SW480 (cell line): ENCODE data around the gene BCAS1.

Experiments used
- DNase-seq: peaks from one replicate; pipeline ENCODE4 v3.0.0-alpha.2; 2016; ENCODE audit warnings: low spot score

BCAS1 gene, protein sequence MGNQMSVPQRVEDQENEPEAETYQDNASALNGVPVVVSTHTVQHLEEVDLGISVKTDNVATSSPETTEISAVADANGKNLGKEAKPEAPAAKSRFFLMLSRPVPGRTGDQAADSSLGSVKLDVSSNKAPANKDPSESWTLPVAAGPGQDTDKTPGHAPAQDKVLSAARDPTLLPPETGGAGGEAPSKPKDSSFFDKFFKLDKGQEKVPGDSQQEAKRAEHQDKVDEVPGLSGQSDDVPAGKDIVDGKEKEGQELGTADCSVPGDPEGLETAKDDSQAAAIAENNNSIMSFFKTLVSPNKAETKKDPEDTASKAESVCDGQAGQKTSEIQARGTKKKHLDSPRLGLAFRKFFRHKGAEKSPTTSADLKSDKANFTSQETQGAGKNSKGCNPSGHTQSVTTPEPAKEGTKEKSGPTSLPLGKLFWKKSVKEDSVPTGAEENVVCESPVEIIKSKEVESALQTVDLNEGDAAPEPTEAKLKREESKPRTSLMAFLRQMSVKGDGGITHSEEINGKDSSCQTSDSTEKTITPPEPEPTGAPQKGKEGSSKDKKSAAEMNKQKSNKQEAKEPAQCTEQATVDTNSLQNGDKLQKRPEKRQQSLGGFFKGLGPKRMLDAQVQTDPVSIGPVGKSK

GRCh38 chr20:54070187-54070987 is at the start of gene BCAS1:
TSS of gene BCAS1 (minus strand) at chr20:54070594. CDS start at chr20:54058718, 11,876 bp downstream.
- no peak for DNase-seq

- DNase-seq = no peak
Observed at GRCh38 chr20:54119744-54120143, 49.4 kb upstream of the BCAS1 start.

DNA sequence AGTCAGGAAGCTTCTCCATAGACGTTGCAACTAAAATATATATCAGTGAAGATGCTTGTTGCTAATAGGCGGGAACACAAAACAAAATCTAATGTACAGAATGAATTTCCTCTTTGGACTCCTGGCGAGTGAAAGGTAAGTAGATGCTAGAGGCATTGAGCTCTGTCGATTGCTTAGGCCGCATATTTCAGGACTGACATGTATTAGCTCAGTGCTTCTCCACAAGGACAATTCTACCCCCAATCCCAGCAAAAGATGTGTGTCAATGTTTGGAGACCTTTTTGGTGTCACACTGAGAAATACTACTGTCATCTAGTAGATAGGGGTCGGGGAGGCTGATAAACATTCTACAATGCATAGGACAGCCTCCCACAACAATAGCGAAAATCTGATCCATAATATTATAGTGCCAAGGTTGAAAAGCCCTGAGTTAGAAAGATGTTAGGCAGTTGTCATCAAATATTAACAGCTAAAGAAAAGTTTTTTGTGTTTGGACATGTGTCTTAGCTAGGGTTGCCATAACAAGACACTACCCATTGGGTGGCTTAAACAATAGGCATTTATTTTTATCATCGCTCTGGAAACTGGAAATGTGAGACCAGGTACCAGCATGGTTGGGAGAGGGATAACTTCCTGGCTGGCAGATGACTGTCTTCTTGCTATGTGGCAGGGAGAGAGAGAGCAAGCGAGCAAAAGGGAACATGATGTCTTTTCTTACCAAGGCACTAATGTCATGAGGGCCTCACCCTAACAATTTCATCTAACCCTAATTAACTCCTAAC is 48.0 kb upstream of the BCAS1 start:
- no peak for DNase-seq

DNA sequence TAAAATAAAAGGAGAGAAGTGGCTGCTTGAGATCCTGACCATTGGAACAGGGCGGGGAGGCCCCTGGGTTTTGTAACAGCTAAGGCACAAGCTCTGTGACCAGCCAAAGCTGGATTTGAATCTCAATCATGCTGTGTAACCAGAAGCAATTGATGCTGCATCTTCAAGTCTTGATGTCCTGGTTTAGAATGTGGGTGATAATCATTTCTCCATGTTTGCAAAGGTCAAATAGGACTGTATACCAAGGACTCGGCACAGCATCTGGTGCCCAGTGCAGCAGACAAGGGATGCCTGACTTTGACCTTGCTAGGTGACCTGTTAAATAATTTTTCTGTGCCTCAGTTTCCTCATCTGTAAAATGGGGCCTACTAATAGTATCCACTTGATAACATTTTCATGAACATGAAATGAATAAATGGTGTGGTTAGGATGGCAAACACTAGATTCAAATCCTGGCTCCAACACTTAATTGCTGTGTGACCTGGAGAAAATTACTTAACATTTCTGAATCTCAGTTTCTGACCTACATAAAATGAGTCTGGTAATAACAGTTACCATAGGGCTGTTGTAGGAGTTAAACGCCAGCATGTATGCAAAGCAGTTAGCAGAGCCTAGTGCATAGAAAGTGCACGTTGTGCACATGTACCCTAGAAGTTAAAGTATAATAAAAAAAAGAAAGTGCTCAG is 46.3 kb upstream of the BCAS1 start:
- no peak for DNase-seq

GRCh38 chr20:54115172-54115854 is 44.9 kb upstream of the BCAS1 start:
- no peak for DNase-seq

DNA sequence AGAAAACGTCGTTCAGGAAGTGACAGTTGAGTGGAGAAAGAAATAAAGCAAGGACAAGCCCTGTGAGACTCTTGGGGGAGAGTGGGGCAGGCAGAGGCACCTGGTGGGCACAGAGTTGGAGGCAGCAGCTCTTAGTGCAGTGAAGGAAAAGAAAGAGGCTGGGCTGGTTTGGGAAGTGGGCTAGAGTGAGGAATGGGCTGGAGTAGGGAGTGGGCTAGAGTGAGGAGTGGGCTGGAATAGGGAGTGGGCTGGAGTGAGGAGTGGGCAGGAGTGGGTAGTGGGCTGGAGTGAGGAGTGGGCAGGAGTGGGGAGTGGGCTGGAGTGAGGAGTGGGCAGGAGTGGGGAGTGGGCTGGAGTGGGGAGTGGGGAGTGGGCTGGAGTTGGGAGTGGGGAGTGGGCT is 43.7 kb upstream of the BCAS1 start:
- DNase-seq = no peak

DNA sequence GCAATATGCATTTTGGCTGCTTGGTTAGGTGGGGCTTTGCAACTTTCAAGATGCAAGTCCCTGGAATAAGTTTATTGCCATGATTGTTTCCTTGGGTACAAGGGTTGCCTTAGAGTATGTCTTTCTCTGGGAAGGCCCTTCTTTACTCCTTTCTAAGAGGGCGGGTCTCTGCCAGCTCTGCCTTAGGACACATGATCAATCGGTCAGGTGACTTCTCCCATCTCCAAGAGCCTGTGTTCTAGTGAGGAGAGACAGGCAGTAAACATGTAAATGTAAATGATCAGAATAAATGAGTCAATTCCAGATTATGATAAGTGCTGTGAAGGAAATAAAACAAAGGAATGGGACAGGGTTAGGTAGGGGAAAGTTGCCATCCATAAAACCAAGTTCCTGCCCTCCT is 43.2 kb upstream of the BCAS1 start:
- DNase-seq = no peak

- no peak for DNase-seq
Observed at GRCh38 chr20:54112221-54112884, 42.0 kb upstream of the BCAS1 start.

DNA sequence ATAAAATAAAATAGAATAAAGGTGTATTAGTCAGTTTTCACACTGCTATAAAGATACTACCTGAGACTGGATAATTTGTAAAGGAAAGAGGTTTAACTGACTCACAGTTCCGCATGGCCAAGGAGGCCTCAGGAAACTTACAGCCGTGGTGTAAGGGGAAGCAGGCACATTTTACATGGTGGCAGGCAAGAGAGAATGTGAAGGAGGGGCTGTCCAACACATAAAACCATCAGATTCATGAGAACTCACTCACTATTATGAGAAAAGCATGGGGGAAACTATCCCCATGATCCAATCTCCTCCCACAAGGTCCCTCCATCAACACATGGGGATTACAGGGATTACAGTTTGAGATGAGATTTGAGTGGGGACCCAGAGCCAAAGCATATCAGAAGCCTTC is 41.1 kb upstream of the BCAS1 start:
- DNase-seq = no peak

DNA sequence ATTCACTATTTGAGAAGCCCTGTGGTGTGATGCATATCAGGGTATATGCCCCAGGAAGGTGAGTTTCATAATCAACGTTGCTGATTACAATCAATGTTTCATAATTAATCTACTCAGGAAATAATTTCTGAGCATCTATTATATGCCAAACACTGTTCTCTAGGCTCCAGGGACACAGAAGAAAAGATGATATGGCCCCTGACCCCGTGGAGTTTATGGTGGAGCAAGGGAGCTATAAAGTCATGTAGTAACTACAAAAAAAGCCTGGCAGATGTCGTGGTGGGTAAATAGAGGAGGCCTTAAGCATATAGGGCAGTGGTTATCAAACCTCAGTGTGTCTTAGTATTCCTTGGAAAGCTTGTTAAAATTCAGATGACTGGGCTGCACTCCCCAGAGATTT is 40.1 kb upstream of the BCAS1 start:
- no peak for DNase-seq

GRCh38 chr20:54110041-54110440 is 39.6 kb upstream of the BCAS1 start:
- no peak for DNase-seq

DNA sequence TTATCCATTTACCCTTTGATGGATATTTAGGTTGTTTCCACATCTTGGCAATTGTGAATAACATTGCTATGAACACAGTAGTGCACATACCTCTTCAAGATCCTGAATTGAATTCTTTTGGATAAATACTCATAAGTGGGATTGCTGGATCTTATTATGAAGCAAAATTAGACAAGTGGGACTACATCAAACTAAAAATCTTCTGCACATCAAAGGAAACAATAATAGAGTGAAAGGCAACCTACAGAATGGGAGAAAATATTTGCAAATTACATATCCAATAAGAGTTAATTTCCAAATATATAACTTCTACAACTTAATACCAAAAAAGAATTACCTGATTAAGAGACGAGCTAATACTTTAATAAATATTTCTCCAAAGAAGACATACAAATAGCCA is 38.4 kb upstream of the BCAS1 start:
- DNase-seq = no peak

DNA sequence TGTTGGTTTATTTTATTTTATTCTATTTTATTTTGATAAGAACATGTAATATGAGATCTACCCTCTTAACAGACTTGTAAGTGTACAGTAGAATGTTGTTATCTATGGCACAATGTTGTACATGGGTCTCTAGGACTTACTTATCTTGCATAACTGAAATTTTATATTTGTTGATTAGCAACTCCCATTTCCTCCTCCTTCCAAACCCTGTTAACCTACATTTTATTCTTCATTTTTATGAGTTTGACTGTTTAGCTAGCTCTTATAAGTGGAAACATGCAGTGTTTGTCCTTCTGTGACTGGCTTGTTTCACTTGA is 37.9 kb upstream of the BCAS1 start:
- no peak for DNase-seq

- no peak for DNase-seq
Observed at GRCh38 chr20:54107600-54108325, 37.4 kb upstream of the BCAS1 start.

DNA sequence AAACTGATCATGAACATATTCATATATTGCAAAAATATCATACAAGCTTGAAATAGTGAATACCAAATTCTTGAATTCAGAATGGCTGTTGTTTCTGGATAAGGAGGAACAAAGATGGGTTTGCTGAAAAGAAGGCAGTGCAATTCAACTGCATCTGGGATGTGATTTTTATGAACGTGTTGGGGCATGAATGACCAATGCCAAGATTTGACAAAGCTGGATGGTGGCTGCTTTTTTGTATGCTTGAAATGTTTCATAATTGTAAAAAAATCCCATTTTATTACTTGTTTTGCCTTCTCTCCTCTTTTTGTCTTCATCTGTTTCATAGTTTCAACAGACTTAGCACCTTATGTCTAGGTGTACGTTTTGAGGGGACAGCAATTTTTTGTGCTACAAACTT is 36.8 kb upstream of the BCAS1 start:
- no peak for DNase-seq

- no peak for DNase-seq
Observed at GRCh38 chr20:54106162-54106561, 35.8 kb upstream of the BCAS1 start.

DNA sequence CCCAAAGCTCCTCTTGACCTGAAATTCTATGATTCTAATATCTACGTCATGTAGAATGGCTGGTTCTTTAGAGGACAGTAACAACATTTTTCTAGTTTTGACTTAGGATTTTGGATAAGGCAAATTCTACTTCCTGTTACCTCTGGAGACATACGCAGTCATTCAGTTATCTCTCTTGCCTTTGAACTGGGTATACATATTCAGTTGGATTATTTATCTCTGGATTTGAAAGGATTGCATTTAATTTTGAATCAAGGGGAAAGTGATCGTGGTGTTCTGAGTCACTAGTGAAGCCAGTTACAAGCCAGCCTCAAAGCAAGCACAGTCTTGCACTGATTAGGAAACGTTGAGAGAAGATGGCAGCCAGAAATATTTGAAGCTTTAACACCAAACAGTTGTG is 35.3 kb upstream of the BCAS1 start:
- no peak for DNase-seq

DNA sequence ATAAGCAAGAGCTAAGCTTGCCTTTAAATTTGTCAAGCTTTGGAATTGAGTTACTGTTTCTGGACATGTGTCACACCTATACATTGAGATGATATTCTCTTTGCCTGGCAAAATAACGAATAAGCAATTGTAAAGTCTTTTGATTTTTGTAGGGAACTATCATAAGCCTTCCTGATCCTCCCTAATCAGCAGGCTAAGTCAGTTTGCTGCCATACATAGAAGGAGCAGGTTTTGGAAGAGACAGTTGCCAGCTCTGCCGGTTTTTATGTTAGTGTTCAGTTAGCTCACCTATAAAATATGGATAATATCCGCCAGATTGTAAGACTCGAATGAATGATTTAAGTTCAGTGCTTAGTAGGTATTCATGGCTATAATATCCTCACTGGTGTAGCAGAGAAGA is 34.4 kb upstream of the BCAS1 start:
- DNase-seq = no peak

DNA sequence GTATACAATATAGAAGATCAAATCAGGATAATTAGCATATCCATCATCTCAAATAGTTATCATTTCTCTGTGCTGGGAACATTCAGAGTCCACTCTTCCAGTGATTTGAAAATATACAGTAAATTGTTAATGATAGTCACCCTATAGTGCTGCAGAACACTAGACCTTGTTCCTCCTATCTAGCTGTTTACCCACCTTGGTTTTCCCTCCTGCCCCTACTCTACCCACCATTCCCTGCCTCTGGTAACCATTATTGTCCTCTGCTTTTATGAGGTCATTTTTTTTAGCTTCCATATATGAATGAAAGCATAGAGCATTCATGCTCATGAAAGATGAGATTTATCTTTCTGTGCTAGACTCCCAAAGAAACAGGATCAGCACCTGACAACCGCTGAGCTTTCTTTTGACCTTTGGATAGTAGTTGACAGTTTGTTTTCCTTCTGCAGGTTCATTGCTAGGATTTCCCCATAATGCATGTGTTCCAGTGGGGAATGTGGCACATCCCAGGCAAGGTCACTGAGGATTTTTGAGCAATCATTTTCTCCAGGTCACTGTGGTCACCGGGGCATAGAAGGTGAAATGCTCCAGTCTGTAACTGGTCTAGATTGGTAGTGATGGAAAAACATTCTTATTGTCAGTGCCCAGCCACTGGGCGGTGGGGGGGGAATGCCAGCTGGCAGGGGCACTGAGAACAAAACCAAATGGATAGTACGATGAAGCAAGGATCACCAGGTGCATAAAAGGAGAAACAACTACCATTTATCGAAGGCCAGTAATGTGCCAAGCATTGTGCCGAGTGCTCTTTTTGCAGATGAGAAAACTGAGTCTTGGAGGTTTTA is 33.6 kb upstream of the BCAS1 start:
- DNase-seq = no peak
